Endodermal cell (in vitro differentiated cells): ENCODE results near the gene CFAP74. TPM values are rescaled to one million over a fixed set of nuclear protein-coding genes. Genes with fewer than 3 reads are reported as not detected.
"Not testable (repeated sequence)": the region's sequence is repeated elsewhere in the genome, so short reads cannot be mapped to it uniquely, and the experiment has no call there.

Source experiments
- DNase-seq: peaks from one replicate; pipeline ENCODE4 v3.0.0-alpha.2; 2017
- H3K27ac ChIP-seq: 2 replicates; pipeline ENCODE4 v1.5.1; 2013; ENCODE audit warnings: mild to moderate bottlenecking, low read depth, low read length, moderate library complexity
- H3K27me3 ChIP-seq: 2 replicates; pipeline ENCODE4 v1.6.1; 2013; ENCODE audit warnings: mild to moderate bottlenecking, low read length, moderate library complexity; ENCODE audit not compliant: insufficient read depth, control insufficient read depth, poor library complexity, severe bottlenecking
- H3K36me3 ChIP-seq: 2 replicates; pipeline ENCODE4 v1.7.0; 2013; ENCODE audit warnings: mild to moderate bottlenecking, low read length, moderate library complexity; ENCODE audit not compliant: control insufficient read depth, insufficient read depth
- H3K4me1 ChIP-seq: one replicate; pipeline ENCODE4 v1.7.0; 2013; ENCODE audit warnings: low read length; ENCODE audit not compliant: control insufficient read depth, insufficient read depth
- H3K4me3 ChIP-seq: 2 replicates; pipeline ENCODE4 v1.5.1; 2013; ENCODE audit warnings: mild to moderate bottlenecking, low read length, moderate library complexity
- H3K9ac ChIP-seq: 2 replicates; pipeline ENCODE4 v1.6.1; 2013; ENCODE audit warnings: mild to moderate bottlenecking, low read length, moderate library complexity; ENCODE audit not compliant: poor library complexity, severe bottlenecking; ENCODE audit errors: extremely low read depth
- H3K9me3 ChIP-seq: 2 replicates; pipeline ENCODE4 v1.6.1; 2013; ENCODE audit warnings: mild to moderate bottlenecking, low read length, moderate library complexity; ENCODE audit not compliant: control insufficient read depth
- H3K27ac Mint-ChIP-seq: 2 replicates; pipeline ENCODE4 v1.8.0; 2020; ENCODE audit warnings: mixed read lengths
- H3K27me3 Mint-ChIP-seq: 2 replicates; pipeline ENCODE4 v1.8.0; 2021; ENCODE audit warnings: mild to moderate bottlenecking, mixed read lengths; ENCODE audit not compliant: insufficient read depth
- H3K36me3 Mint-ChIP-seq: 2 replicates; pipeline ENCODE4 v1.8.0; 2020; ENCODE audit warnings: low read depth, mixed read lengths
- H3K4me1 Mint-ChIP-seq: 2 replicates; pipeline ENCODE4 v1.8.0; 2020; ENCODE audit warnings: mixed read lengths
- H3K4me3 Mint-ChIP-seq: 2 replicates; pipeline ENCODE4 v1.8.0; 2020; ENCODE audit warnings: mild to moderate bottlenecking, moderate library complexity, mixed read lengths
- H3K9me3 Mint-ChIP-seq: 2 replicates; pipeline ENCODE4 v1.8.0; 2020; ENCODE audit warnings: mild to moderate bottlenecking, mixed read lengths
- CTCF ChIP-seq: fragments of 200-600 bp; sonication (generic); conservative IDR thresholded peaks from 2 replicates; pipeline ENCODE4 v1.5.0; 2021; ENCODE audit warnings: antibody characterized with exemption, mild to moderate bottlenecking
- WGBS, 2 experiments: methylation state at CpG; one replicate each; pipeline versions ENCODE4 v1.1.5 to v1.1.7; 2013; ENCODE audit warnings: missing lambda C conversion rate in 2 of 2, mixed read lengths in 1 of 2; ENCODE audit not compliant: insufficient coverage in 1 of 2, insufficient read length in 1 of 2; 5-methylcytosine and 5-hydroxymethylcytosine counted together
- total RNA-seq, 2 donors: library from RNA; stranded (reverse); fragmentation: NEBNext Ultra II Directional in 1 of 2; extraction: Animal tissue kit (Norgen Biotek cat#: 25700) in 1 of 2; gene quantifications; 2 replicates in 1 of 2; 3 replicates in 1 of 2; pipeline ENCODE4 v1.2.1, GENCODE V29; 2021

Gene CFAP74
- total RNA-seq, 2 donors from 2014 or later = 0.58 to 0.75 TPM

- Histone ChIP-seq H3K27ac (no peak overlapping the region), H3K4me3 (no peak overlapping the region), H3K36me3 (no peaks in the 10 kb centered on the region), H3K9me3 (no peaks in the 10 kb centered on the region), H3K27me3 (no peaks in the 10 kb centered on the region), H3K9ac (no peak overlapping the region), H3K4me1 (no peaks in the 10 kb centered on the region)
- H3K4me1 Mint-ChIP-seq = no peaks in the 10 kb centered on the region
- H3K27ac Mint-ChIP-seq = no peak overlapping the region
- no peaks in the 10 kb centered on the region for H3K36me3 Mint-ChIP-seq
- no peak for DNase-seq
- H3K27me3 Mint-ChIP-seq = no peaks in the 10 kb centered on the region
- peaks cover 12% of the 10 kb centered on the region for H3K9me3 Mint-ChIP-seq
- 86% methylated on average over 10 to 15 of the region's 15 CpGs for WGBS, 2 experiments
- TF ChIP-seq CTCF = no peak
- no peak overlapping the region for H3K4me3 Mint-ChIP-seq
Observed at GRCh38 chr1:1937061-1937460, 66.5 kb downstream of the CFAP74 start.

- not testable (repeated sequence) for H3K4me1 ChIP-seq, H3K9ac ChIP-seq, H3K4me1 Mint-ChIP-seq, H3K4me3 ChIP-seq, DNase-seq, H3K4me3 Mint-ChIP-seq, H3K27ac ChIP-seq, H3K36me3 ChIP-seq, H3K27ac Mint-ChIP-seq, H3K36me3 Mint-ChIP-seq, H3K27me3 ChIP-seq, H3K27me3 Mint-ChIP-seq, H3K9me3 ChIP-seq
- H3K9me3 Mint-ChIP-seq = peaks cover 12% of the 10 kb centered on the region
- 87% methylated on average over 6 to 19 of the region's 21 CpGs for WGBS, 2 experiments
Observed at GRCh38 chr1:1934848-1935247, 68.7 kb downstream of the CFAP74 start.

DNA sequence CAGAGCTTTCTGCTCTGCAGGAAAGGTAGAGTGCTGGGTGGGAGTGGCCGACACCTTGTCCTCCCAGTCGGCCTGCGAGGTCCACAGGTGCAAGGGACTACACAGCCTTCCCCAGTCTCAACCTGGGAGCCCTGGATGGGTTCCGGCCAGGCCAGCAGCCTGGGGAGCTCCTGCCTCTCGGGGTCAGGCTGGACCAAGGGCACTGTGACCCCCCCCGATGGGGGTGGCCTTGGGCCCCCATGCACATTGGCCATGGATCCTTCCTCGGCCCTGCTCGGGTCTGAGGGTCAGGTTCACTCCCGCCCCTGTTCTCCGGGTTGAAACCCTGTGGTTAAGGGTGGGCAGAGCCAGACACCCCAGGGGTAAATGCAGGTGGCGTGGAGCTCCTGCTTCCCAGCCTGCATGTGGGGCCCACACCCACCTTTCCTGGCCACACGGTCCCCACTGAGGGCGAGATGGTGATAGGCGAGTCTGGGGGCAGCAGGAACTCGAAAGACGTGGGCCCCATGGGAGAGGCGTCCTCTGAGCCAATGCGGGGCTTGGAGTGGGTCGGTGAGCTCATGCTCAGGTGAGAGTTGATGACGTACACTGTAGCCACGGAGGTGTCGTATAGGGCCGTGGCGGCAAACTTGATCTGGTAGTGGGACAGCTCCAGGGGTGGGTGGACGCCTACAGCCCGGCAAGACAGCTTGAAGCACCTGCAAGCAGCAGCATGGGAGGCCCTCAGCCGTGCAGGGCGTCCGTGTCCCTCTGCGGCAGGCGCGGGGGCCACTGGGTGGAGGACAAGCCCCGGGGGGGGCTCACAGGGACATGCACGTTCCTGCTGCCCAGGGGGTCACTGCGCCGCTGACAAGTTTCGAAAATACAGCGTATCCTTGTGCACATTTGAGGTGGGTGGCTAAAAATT lies 73.7 kb downstream of the CFAP74 start:
- no peak overlapping the region for H3K27ac Mint-ChIP-seq
- peaks cover 15% of the 10 kb centered on the region for H3K9me3 Mint-ChIP-seq
- Histone ChIP-seq H3K4me1 (no peaks in the 10 kb centered on the region), H3K4me3 (no peak overlapping the region), H3K9me3 (no peaks in the 10 kb centered on the region), H3K36me3 (no peaks in the 10 kb centered on the region), H3K9ac (no peak overlapping the region), H3K27ac (no peak overlapping the region), H3K27me3 (no peaks in the 10 kb centered on the region)
- WGBS, 2 experiments = 88 to 94% methylated on average over 19 to 38 of the region's 38 CpGs
- H3K27me3 Mint-ChIP-seq = no peaks in the 10 kb centered on the region
- H3K4me1 Mint-ChIP-seq = no peaks in the 10 kb centered on the region
- no peaks in the 10 kb centered on the region for H3K36me3 Mint-ChIP-seq
- no peak overlapping the region for H3K4me3 Mint-ChIP-seq
- TF ChIP-seq CTCF = no peak
- no peak for DNase-seq
